A673 (cell line): ENCODE measurements around the gene NKX6-2.
"Not testable (repeated sequence)": the region's sequence is repeated elsewhere in the genome, so short reads cannot be mapped to it uniquely, and the experiment has no call there.

ENCODE experiments used
- EZH2 ChIP-seq: fragments of 200-600 bp; sonication (generic); IDR thresholded peaks from 2 replicates; pipeline ENCODE4 v1.6.1; 2017; ENCODE audit warnings: borderline replicate concordance, low read depth, mild to moderate bottlenecking, mixed read lengths, antibody characterized with exemption, low read length; ENCODE audit not compliant: poor library complexity, severe bottlenecking
- TF ChIP-seq, protein P1 (sequence below): fragments of 300-800, 200-600 bp; sonication (generic); conservative IDR thresholded peaks from 2 replicates; pipeline ENCODE4 v1.5.1; 2017; ENCODE audit warnings: low read depth, mild to moderate bottlenecking, antibody characterized with exemption, low read length, moderate library complexity, mixed read lengths

DNA sequence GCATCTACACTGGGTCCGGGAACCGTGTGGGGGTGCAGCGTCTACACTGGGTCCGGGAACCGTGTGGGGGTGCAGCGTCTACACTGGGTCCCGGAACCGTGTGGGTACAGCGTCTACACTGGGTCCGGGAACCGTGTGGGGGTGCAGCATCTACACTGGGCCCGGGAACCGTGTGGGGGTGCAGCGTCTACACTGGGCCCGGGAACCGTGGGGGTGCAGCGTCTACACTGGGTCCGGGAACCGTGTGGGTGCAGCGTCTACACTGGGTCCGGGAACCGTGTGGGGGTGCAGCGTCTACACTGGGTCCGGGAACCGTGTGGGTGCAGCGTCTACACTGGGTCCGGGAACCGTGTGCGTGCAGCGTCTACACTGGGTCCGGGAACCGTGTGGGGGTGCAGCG, 6.2 kb upstream of the NKX6-2 start:
- not testable (repeated sequence) for TF ChIP-seq EZH2
- TF ChIP-seq, protein P1, sequence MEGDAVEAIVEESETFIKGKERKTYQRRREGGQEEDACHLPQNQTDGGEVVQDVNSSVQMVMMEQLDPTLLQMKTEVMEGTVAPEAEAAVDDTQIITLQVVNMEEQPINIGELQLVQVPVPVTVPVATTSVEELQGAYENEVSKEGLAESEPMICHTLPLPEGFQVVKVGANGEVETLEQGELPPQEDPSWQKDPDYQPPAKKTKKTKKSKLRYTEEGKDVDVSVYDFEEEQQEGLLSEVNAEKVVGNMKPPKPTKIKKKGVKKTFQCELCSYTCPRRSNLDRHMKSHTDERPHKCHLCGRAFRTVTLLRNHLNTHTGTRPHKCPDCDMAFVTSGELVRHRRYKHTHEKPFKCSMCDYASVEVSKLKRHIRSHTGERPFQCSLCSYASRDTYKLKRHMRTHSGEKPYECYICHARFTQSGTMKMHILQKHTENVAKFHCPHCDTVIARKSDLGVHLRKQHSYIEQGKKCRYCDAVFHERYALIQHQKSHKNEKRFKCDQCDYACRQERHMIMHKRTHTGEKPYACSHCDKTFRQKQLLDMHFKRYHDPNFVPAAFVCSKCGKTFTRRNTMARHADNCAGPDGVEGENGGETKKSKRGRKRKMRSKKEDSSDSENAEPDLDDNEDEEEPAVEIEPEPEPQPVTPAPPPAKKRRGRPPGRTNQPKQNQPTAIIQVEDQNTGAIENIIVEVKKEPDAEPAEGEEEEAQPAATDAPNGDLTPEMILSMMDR = not testable (repeated sequence)
